HUES64 (cell line): Measurements from ENCODE around the gene PARN.

ENCODE experiments used
- H3K27ac ChIP-seq: 2 replicates; pipeline ENCODE4 v1.7.0; 2013; ENCODE audit warnings: low read depth, low read length, inconsistent platforms
- H3K27me3 ChIP-seq: 2 replicates; pipeline ENCODE4 v1.6.1; 2013; ENCODE audit warnings: mild to moderate bottlenecking, low read length; ENCODE audit not compliant: insufficient read depth
- H3K36me3 ChIP-seq: 2 replicates; pipeline ENCODE4 v1.6.1; 2013; ENCODE audit warnings: mild to moderate bottlenecking, low read length; ENCODE audit not compliant: insufficient read depth
- H3K4me1 ChIP-seq: 2 replicates; pipeline ENCODE4 v1.6.1; 2013; ENCODE audit warnings: mild to moderate bottlenecking, low read length, moderate library complexity; ENCODE audit not compliant: insufficient read depth
- H3K4me3 ChIP-seq: 2 replicates; pipeline ENCODE4 v1.5.1; 2013; ENCODE audit warnings: mild to moderate bottlenecking, low read length, moderate library complexity
- H3K9ac ChIP-seq: 2 replicates; pipeline ENCODE4 v1.6.1; 2013; ENCODE audit warnings: mild to moderate bottlenecking, low read depth, low read length
- H3K9me3 ChIP-seq: 2 replicates; pipeline ENCODE4 v1.6.1; 2013; ENCODE audit warnings: low read depth, low read length; ENCODE audit not compliant: insufficient read depth
- WGBS: fragments of 150-250, 120-280 bp; methylation state at CpG from one replicate; pipeline ENCODE4 v1.1.7; 2013; ENCODE audit warnings: missing lambda C conversion rate; 5-methylcytosine and 5-hydroxymethylcytosine counted together

The PARN gene

GRCh38 chr16:14527411-14528044 is 102.5 kb downstream of the PARN start:
- no peak overlapping the region for H3K9ac ChIP-seq
- H3K27me3 ChIP-seq = no peaks in the 10 kb centered on the region
- no peak overlapping the region for H3K27ac ChIP-seq
- H3K36me3 ChIP-seq = no peaks in the 10 kb centered on the region
- no peak overlapping the region for H3K4me3 ChIP-seq
- WGBS = 85% methylated on average over 4 of the region's 5 CpGs
- peaks cover 36% of the 10 kb centered on the region for H3K4me1 ChIP-seq
- no peaks in the 10 kb centered on the region for H3K9me3 ChIP-seq

DNA sequence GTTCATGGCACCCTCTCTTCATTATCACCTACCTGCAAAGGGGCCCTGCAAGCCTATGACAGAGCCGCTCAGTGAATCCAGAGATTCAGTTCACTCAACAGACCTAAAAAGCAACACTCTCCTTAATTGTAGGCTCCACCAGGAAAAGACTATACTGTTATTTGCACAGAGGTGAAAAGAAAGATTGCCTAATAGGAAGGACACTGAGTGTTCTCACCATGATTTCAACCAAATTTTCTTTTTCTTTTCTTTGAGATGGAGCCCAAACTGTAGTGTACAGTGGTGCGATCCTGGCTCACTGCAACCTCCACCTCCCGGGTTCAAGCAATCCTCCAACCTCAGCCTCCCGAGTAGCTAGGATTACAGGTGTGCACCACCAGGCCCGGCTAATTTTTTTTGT is 104.5 kb downstream of the PARN start:
- Histone ChIP-seq H3K9me3 (no peaks in the 10 kb centered on the region), H3K36me3 (no peaks in the 10 kb centered on the region), H3K27ac (no peak overlapping the region), H3K4me3 (no peak overlapping the region), H3K9ac (no peak overlapping the region), H3K4me1 (peaks cover 52% of the 10 kb centered on the region), H3K27me3 (no peaks in the 10 kb centered on the region)
- 94% methylated on average over 5 of the region's 5 CpGs for WGBS

GRCh38 chr16:14524979-14525378 is 105.1 kb downstream of the PARN start:
- Histone ChIP-seq H3K9me3 (no peaks in the 10 kb centered on the region), H3K27me3 (no peaks in the 10 kb centered on the region), H3K36me3 (no peaks in the 10 kb centered on the region), H3K4me1 (peaks cover 52% of the 10 kb centered on the region), H3K9ac (no peak overlapping the region), H3K27ac (no peak overlapping the region), H3K4me3 (no peak overlapping the region)
- WGBS = 87% methylated on average over 2 of the region's 3 CpGs

GRCh38 chr16:14523632-14524031 is 106.4 kb downstream of the PARN start:
- no peaks in the 10 kb centered on the region for H3K36me3 ChIP-seq
- H3K27me3 ChIP-seq = no peaks in the 10 kb centered on the region
- no peak overlapping the region for H3K4me3 ChIP-seq
- no peaks in the 10 kb centered on the region for H3K9me3 ChIP-seq
- no peak overlapping the region for H3K9ac ChIP-seq
- peak overlapping the region; percentile 11; the same call in 1 of the 2 replicates for H3K27ac ChIP-seq
- peaks cover 58% of the 10 kb centered on the region for H3K4me1 ChIP-seq
- WGBS = 60% methylated on average over 2 of the region's 2 CpGs

GRCh38 chr16:14522671-14523070 is 107.4 kb downstream of the PARN start:
- Histone ChIP-seq H3K4me3 (no peak overlapping the region; the same call in 1 of the 2 replicates), H3K9me3 (no peaks in the 10 kb centered on the region), H3K27me3 (no peaks in the 10 kb centered on the region), H3K36me3 (no peaks in the 10 kb centered on the region), H3K4me1 (peaks cover 53% of the 10 kb centered on the region), H3K9ac (peak overlapping the region; percentile 35; the same call in 1 of the 2 replicates), H3K27ac (peak overlapping the region; percentile 67; the same call in 1 of the 2 replicates)

- Histone ChIP-seq H3K27ac (no peak overlapping the region), H3K27me3 (no peaks in the 10 kb centered on the region), H3K4me1 (peaks cover 53% of the 10 kb centered on the region), H3K9ac (no peak overlapping the region), H3K36me3 (no peaks in the 10 kb centered on the region), H3K9me3 (no peaks in the 10 kb centered on the region), H3K4me3 (no peak overlapping the region)
- whole genome bisulfite sequencing = 92% methylated on average over 2 of the region's 2 CpGs
Measured at GRCh38 chr16:14520753-14521152, 109.3 kb downstream of the PARN start.

- WGBS = 91% methylated on average over 3 of the region's 3 CpGs
- Histone ChIP-seq H3K36me3 (no peaks in the 10 kb centered on the region), H3K4me1 (peaks cover 28% of the 10 kb centered on the region), H3K4me3 (no peak overlapping the region), H3K27me3 (no peaks in the 10 kb centered on the region), H3K9ac (no peak overlapping the region), H3K27ac (no peak overlapping the region), H3K9me3 (no peaks in the 10 kb centered on the region)
Measured at GRCh38 chr16:14514967-14515366, 115.1 kb downstream of the PARN start.

DNA sequence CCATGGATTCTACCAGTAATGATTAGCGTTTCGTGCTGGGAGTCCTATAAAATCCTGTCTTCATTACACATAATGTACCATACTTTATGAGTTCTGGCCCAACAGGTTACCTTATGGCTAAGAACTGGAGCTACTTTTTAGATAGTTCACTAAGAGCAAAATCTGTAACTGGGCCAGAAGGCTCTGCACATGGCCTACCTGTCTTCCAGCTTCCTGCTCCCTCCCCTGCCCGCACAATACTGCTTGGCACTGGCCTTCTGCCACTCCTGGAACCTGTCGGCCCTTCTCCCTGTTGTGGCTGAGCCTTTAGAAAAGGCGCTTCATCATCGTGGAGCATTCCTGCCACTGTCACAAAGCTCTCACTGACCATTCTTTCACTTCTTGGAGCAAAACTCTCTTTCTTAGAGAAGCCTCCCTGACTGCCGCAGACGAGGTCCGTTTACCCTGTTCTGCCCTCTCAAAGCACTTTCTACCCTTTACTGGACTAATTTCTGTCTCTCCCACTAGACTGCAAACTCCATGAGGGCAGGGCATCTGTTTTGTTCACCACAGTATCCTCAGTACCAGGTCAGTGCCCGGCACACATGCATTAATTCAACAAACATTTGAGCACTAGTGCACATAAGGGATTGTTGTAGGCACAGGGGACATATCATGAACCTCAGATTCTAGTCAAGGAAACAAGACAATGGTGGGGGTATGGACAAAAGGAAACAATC is 116.5 kb downstream of the PARN start:
- no peaks in the 10 kb centered on the region for H3K36me3 ChIP-seq
- H3K9ac ChIP-seq = no peak overlapping the region
- H3K27ac ChIP-seq = no peak overlapping the region
- H3K9me3 ChIP-seq = no peaks in the 10 kb centered on the region
- no peaks in the 10 kb centered on the region for H3K27me3 ChIP-seq
- WGBS = 92% methylated on average over 10 of the region's 10 CpGs
- peaks cover 28% of the 10 kb centered on the region for H3K4me1 ChIP-seq
- no peak overlapping the region for H3K4me3 ChIP-seq

GRCh38 chr16:14511800-14512135 is 118.3 kb downstream of the PARN start:
- H3K9ac ChIP-seq = no peak overlapping the region
- H3K27ac ChIP-seq = no peak overlapping the region
- no peaks in the 10 kb centered on the region for H3K9me3 ChIP-seq
- no peaks in the 10 kb centered on the region for H3K27me3 ChIP-seq
- H3K4me1 ChIP-seq = peaks cover 28% of the 10 kb centered on the region
- no peaks in the 10 kb centered on the region for H3K36me3 ChIP-seq
- 83% methylated on average over 1 of the region's 1 CpG for WGBS
- H3K4me3 ChIP-seq = no peak overlapping the region

- Histone ChIP-seq H3K4me1 (peaks cover 28% of the 10 kb centered on the region), H3K9me3 (no peaks in the 10 kb centered on the region), H3K27me3 (no peaks in the 10 kb centered on the region), H3K27ac (no peak overlapping the region), H3K4me3 (no peak overlapping the region), H3K36me3 (no peaks in the 10 kb centered on the region), H3K9ac (no peak overlapping the region)
- WGBS = 93% methylated on average over 6 of the region's 6 CpGs
Measured at GRCh38 chr16:14510939-14511799, 118.9 kb downstream of the PARN start.

DNA sequence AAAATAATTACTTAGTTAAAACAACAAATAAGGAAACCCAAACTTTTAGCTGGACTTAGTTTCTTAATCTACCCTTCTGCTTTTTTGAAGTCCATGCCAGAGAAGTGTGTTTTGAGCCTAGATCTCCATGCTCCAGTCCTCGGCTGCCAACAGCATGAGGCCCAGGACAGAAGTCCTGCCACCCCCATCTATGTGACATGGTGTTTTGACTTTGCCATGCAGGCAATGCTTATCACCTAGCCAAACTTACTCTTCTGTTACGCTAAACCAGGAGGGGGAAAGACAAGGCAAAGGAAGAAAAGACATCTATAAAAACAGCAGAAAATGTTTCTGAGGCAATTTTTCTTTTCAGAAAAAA is 119.5 kb downstream of the PARN start:
- WGBS = 80% methylated on average over 1 of the region's 2 CpGs
- Histone ChIP-seq H3K4me3 (no peak overlapping the region), H3K36me3 (no peaks in the 10 kb centered on the region), H3K27me3 (no peaks in the 10 kb centered on the region), H3K27ac (no peak overlapping the region), H3K9me3 (no peaks in the 10 kb centered on the region), H3K9ac (no peak overlapping the region), H3K4me1 (peaks cover 28% of the 10 kb centered on the region)
